COLO668 (cell line): ENCODE measurements around the gene CTNNBL1.
A peak's percentile ranks its signal among the peaks of the same experiment; 100 is the strongest.

Source experiments
- DNase-seq: peaks from one replicate; lab custom pipeline; 2025; ENCODE audit not compliant: unreplicated experiment; lab: John Stamatoyannopoulos, UW

Gene CTNNBL1

DNA sequence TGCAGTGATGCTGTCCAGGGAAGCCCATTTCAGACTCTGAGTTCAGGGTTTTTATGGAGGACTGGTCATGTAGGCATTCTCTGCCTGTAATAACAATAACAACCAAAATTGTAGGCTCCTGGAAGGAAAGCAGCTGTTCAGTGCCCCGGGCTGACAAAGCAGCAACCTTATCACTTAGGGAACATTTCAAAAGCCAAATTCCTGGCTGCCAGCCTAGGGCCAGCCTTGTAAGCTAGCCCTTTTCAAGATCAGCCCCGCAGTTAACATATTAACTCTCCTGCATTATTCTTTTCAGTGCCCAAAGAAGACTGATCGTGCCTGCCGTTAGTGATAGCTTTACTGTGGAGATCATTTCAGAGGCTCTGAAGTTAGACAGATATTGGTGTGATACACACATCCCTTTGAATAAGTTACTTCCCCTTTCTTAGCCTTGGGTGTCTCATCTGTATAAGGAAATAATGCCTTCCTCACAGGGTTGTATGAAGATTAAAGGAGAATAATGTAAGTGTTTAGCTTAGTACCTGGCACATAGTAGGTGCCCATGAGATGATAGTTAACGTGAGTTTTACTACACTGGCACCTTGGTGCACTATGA lies 44.1 kb downstream of the CTNNBL1 start:
- no peak for DNase-seq

DNA sequence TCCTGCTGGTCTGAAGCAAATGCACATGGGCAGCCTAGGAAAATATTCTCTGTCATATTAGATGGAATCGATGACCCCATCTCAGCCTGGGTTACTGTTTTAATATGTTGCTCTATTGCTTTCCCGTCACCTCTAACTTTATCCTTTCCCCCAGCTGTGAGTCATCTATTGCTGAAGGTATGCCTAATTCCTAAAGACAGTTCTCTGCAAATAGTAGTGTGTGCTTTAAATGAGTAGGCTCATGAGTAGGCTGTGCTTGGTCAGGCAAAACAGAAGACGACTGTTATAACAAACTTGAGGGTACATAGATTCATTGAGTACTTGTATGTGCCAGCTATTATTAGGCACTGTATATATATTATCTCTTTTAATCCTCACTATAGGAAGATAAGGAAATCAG lies 47.2 kb downstream of the CTNNBL1 start:
- no peak for DNase-seq

DNA sequence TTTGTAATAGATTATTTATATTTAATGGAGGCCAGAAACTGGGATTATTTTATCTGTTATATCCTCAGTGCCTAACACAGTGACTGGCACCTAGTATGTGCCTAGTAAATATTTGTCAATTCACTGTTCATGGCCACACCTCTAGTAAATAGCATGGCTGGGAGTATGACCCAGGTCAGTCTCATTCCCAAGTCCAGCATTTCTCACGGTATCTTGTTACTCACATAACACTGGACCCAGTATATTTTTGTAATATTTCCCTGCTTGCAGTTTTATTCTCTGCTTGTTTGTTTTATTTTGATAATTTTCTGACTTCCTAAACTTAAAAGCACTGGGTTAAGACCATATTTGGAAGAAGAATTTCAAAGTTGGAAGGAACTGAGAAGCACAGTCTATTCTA lies 47.7 kb downstream of the CTNNBL1 start:
- DNase-seq: no peak

DNA sequence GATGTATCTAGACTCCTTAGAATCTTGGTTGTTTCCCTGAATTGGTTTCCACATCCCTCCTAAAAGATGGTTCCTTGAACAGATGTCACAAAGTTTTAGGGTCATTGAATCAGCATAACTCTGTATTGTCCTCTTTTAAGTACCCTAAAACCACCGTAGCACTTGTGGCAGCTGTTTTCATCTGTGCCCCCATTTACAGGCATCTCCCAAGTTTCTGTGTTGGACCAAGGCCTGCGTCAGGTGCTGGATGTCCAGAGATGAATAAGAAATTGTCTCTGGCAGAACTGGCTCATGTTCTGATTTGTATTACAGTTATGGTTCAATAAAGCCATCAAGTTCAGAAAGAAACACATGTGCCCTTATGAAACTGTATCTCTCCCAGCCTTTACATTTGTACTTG lies 48.3 kb downstream of the CTNNBL1 start:
- no peak for DNase-seq

DNA sequence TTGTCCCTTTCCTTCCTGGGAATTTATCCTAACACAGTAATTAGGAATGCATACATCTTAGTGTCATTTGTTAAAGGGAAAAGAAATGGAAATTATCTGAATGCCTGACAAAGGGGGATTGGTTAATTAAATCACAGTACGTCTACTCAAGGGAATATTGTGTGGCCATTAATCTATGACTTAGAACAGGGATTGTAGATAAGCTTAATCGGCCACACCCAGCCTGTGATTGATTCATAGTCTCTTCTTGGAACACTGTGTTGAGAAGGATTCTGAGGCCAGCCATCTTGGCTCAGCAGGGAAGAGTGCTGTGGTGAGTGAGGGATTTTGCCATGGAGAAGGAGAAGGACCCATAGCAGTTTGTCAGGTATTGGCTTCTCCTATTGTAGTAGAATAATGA lies 50.5 kb downstream of the CTNNBL1 start:
- DNase-seq: no peak

DNA sequence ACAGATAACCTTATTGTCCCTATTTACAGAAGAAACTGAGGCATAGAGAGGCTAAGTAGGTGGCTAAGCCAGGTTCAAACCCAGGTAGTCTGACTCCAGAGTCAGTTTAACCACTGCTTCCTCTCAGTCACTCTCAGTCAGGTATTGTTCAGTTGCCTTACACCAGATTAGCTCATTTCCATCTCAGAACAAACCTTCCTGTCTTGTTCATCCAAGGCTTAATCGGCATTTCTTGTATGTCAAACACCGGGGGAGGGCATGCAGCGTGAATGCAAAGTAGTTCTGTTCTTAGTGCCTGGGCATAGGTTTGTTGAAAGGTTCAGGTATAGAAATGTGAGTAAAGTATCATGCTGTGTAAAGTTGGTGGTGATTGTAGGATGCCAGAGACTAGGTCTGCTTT lies 51.7 kb downstream of the CTNNBL1 start:
- DNase-seq: no peak

DNA sequence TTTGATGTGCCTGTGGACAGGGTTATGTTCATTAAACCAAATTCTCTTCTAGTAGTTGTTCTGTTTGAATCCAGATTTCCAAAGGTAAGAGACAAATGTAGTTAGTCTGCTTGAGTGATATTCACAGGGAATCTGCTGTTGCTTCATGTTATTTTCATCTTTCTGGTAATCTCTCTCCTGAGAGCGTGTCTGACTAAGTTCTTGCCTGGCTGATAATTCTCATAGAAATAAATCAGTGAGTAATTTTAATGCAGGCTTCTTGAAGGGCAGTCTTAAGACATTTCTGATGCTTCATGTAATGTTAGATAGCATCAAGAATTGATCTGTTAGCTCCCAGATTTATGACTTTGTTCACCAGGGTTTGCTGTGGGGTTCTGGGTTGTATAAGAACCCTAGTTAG lies 54.2 kb downstream of the CTNNBL1 start:
- no peak for DNase-seq

DNA sequence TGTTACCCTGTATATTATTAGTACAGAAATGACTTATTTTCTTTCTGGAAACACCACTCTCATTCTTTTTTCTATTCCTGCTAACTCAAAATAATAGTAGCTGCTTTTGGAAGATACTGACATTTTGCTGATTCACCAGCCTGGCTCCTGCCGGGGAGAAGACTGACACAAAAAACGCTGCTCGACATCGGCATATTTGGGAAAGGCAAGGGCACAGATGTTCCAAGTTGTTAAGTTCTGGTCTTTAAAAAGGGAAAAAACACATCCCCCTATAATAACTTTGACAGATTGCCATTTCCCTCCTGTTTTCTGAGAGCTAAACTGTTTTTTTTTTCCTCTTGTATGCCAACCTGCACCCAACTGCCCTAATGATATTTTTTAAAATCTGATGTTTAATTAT lies 55.4 kb downstream of the CTNNBL1 start:
- DNase-seq: no peak

DNA sequence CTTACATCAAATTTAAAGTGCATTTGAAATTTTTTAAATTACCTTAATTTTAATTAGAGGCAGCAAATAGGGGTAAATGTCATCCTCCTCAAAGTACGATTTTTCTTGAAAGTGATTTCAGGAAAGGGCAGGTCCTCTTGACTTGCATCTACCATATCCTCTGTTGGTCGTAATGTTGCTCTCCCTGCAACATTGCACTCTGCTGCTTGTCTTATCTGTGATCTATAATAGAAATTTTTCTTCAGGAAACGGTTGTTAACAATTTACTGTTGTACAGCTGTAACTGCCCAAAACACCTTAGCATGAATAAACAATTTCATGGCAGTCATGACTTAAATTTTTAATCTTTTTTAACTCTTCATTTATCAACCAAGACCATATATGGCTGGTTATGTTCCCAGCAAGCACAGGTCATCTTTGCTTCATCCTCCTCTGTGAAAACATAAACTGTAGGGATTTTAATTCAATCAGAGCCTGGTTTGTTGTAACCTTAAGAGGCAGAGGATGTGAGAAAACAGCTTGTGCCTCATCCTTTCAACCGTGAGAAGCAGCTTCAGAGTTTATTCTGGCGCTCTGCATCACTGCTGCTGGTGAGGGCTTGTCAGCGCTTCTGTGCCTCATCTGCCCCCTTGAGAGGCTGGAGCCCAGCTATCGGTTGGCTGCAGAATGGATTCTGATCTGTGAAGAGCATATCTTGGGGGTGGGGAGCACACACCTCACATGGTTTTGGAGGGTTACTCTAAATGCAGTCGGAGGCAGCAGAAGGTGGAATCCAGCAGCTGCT lies 56.0 kb downstream of the CTNNBL1 start:
- DNase-seq: no peak

DNA sequence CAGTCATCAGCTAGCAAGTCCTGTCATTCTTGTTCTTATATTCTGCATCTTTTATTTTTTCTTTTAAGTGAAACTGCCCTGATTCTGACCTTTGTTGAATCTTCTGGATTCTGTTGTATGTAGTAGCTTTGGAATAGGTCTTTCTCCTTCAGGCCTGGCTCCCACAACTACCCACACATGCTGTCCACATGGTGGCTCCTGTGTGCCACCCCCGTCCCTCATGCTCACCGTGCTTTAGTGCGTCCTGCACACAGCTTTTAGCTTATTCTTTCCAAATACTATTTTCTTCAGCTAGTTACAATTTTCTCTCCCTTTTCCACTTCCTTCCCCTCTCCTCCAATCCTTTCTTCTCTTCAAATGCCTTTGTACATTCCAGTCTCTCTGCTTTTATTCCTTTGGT lies 61.8 kb downstream of the CTNNBL1 start:
- DNase-seq: no peak

DNA sequence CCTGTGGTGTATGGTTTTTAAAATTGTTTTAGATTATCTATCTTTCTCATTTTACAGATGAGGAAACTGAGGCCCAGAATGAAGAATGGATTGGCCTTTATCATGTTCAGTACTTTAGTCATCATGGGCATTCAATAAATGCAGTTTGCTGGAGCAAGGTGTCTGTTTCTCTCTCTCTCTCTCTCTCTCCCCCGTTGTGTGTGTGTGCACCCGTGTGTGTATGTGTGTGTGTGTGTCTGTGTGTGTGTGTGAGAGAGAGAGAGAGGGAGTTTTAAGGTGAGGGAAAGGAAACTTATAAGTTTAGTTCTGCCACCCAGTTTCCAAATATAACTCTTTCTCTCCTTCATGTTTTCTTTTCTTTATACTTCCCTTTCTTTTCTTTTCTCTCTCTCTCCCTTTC lies 62.4 kb downstream of the CTNNBL1 start:
- DNase-seq: no peak

DNA sequence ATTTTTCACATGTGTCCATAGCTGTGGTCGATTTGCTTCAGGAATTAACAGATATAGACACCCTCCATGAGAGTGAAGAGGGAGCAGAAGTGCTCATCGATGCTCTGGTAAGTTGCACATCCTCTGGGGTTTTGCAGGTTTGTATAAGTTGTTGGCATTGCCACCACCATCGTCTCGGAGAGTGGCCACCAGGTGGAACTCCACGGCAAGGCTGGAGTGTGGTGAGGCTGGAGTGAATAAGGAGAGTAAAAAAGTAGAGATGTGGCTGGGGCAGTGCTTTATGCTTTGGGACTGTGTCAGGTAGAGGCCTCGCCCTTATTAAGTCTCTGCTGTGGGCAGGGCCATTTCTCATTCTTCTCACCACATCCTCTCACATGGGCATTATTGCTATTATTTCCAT lies 63.7 kb downstream of the CTNNBL1 start:
- peak; percentile 9 for DNase-seq

DNA sequence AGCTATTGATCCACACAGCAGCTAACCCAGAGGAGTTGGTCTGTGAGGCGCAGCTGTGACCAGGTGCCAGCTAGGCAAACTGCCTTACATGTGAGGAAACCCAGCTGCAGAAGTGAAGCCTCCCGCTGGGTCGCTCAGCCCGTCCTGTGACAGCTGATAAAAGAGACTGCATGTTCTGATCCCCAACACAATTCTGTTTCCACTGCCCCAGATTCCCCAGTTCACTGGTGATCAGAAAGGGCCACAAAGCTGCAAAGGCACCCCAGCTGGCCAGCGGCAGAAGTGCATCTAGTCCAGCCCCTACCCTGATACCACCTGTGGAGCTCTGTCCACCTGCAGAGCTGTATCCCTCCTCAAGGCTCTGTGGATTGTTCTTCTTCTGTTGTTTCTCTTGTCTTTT lies 64.5 kb downstream of the CTNNBL1 start:
- peak; percentile 26 for DNase-seq

DNA sequence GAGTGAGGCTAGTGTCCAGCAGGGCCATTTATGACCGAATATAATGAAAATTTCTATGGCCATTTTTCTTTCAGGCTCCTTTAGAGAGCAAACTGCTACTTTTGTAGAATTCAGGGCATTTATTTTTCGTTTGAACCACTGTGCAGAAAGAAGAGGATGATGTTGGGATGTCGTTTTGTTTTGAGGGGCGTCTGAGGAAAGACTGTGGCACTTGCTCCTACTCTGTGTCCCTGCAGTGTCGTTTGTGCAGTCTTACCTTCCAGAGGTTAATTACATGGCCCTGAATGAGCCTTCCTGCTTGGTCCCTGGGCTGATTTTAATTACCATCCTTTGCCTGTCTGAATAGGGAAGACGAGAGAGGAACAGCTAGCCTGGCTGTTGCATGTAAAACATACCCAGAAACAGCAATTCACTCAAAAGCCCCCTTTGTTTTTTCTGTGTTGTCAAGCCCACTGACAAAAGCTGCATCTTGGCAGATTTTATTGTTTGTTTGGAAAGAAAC lies 65.3 kb downstream of the CTNNBL1 start:
- no peak for DNase-seq

DNA sequence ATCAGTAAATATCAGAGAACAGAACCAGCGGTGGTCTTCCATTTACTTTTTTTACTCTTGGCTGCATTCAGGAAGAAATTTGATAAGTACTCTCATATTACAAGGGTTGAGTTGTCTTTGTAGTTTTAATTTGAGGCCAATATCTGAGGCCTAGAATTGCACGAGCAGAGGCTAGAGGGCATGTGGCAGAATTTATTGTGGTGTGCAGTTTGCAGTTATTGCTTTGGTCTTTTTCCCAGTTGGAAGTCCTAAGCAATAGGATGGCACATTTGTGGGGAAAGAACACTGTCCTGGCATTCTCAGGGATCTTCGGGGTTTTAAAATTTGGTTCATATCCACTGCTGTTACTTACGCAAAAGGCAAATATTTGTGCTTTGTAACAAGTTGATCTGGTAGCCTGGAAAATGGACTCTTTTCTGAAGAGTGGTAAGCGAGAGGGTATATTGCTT lies 66.0 kb downstream of the CTNNBL1 start:
- no peak for DNase-seq

DNA sequence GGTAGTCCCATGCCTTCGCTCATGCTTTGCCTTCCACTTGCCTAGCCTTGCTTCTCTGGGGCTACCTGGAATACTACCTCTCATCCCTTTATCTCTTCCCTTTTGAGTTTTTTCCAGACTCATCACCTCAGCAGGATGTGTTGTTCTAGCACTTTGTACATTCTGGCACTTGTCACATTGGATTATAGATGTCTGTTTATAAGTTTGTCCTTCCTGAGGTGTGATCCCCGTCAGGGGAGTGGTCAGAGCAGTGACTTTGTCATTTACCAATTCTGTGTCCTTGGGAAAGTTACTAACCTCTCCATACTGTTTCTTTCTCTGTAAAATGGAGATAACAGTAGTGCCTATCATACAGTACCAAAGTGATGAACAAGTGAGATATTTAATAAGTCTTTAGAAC lies 66.5 kb downstream of the CTNNBL1 start:
- no peak for DNase-seq

DNA sequence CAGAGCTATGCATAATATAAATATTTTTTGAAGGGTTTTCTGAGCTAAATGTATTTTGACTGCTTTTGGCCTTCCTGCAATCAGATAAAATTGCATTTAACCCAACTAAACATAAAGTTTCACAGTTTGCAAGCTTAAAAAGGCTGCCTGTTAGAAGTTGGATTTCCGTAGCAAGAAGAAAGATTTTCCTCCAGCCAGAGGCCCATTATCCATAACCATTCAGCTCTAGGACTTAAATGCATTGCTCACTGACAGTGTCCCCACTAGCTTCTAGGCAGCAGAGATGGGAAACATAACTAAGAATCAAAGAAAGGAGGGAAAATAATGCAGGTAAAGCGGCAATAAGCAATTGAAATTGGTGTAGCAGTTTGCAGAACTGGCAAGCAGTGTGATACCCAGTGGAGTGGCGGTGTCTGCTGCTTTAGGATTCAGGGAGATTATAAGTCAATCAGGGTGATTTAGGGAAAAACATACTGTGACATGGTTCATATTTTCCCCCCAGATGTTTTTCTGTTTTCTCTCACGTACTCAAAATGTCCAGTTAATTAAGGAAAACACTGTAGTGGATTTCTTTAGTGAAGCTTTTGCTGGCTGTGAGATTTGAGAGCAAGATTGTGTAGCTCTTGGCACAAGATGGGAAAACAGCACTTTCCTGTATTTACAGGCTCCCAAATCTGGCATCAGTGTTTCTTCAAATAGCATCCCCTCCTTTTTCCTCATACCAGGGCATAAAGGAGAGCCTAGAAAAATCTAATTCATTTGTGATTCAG lies 69.1 kb downstream of the CTNNBL1 start:
- DNase-seq: no peak

DNA sequence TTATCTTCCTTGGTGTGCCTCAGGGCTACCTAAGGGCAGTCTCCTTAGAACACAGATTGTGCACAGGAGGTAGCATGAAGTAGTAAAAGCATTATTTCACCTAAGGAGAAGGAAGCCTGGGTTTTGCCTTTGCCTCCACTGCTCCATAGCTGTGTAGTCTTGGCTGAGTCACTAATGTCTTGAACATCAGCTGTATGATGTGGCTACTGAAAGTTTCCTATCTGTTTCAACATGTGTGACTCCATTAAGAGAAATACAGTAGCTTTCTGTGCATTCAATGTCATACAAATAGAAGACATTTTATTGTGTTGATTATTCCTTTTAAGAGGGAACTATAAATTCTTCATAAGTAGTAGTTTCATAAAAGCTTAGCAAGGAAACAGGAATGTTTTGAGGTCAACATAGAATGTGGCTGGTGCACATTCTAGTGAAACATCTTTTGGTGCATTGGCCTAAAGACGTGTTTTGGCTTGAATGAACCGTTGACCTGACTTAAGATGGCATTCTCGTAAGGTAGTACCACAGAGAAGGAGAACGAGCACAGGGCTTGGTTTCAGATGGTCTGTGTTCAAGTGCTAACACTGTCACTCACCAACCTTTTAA lies 70.6 kb downstream of the CTNNBL1 start:
- DNase-seq: no peak

DNA sequence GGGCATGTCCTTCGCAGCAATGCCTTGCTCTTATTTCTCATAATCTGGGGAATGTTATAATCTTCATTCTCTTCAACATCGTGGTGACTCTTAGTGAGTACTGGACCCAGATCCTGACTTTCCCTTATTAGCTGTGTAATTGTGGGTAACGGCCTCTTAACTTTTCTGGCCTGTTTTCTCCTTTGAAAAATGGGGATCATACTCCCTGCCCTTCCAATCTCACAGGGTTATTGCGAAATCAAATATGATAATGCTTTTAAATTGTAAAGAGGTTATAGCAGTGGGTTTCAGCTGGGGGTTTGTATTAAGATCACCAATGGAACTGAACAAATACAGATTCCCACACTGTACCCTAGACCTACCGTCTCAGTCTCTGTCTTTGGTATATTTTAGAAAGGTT lies 77.1 kb downstream of the CTNNBL1 start:
- no peak for DNase-seq

DNA sequence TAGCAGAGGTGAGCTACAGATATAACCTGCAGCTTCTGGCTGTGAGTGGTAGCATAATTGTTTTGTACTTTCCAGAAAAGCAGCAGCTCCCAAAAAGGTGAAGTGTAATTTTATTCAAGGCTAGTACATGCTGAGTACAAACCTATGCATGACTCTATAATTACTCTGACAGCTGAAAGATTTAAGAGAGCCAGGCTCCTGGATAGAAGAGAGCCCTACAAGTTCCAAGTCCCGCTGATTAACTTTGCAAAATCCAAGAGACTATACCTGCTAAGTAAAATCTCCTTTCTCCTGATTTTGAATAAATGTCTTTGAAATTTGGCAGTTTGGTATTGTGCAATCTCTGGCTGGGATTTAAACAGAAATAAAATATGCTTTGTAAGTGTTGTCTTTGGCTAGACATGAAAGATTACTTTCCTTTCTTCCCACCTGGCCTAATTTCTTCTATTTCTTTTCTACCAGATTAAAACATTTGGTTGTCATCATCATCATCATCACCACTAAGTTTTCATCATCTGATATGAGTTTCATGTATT lies 79.5 kb downstream of the CTNNBL1 start:
- no peak for DNase-seq

DNA sequence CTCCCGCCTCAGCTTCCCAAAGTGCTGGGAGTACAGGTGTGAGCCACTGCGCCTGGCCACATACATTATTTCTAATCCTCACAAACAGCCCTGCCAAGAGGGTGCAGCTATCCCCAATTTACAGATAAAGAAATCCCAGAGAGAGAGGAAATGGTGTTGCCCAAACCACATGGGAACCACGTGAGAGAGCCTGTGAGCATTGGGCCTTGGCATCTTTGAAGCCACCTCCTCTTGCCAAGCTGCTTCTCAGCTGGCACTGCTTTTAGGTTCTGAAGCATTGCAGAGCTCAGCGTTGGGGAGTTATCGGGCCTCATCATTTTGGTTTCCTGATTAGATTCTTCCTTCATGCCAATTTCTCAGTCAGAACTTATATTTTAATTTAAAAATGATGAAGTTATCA lies 80.3 kb downstream of the CTNNBL1 start:
- no peak for DNase-seq
